Epithelial cell of umbilical artery (primary cell): Measurements from ENCODE around the gene ATG7. TPM values are rescaled to one million over a fixed set of nuclear protein-coding genes. Genes with fewer than 3 reads are reported as not detected.

Experiments
- total RNA-seq: library from RNA; depleted of rRNA; stranded (reverse); fragments of >200 nt; gene quantifications from 2 replicates; pipeline ENCODE4 v1.2.3, GENCODE V29; 2014

ATG7 gene, protein sequence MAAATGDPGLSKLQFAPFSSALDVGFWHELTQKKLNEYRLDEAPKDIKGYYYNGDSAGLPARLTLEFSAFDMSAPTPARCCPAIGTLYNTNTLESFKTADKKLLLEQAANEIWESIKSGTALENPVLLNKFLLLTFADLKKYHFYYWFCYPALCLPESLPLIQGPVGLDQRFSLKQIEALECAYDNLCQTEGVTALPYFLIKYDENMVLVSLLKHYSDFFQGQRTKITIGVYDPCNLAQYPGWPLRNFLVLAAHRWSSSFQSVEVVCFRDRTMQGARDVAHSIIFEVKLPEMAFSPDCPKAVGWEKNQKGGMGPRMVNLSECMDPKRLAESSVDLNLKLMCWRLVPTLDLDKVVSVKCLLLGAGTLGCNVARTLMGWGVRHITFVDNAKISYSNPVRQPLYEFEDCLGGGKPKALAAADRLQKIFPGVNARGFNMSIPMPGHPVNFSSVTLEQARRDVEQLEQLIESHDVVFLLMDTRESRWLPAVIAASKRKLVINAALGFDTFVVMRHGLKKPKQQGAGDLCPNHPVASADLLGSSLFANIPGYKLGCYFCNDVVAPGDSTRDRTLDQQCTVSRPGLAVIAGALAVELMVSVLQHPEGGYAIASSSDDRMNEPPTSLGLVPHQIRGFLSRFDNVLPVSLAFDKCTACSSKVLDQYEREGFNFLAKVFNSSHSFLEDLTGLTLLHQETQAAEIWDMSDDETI
- 112 and 125 TPM in 2 replicates for total RNA-seq

DNA sequence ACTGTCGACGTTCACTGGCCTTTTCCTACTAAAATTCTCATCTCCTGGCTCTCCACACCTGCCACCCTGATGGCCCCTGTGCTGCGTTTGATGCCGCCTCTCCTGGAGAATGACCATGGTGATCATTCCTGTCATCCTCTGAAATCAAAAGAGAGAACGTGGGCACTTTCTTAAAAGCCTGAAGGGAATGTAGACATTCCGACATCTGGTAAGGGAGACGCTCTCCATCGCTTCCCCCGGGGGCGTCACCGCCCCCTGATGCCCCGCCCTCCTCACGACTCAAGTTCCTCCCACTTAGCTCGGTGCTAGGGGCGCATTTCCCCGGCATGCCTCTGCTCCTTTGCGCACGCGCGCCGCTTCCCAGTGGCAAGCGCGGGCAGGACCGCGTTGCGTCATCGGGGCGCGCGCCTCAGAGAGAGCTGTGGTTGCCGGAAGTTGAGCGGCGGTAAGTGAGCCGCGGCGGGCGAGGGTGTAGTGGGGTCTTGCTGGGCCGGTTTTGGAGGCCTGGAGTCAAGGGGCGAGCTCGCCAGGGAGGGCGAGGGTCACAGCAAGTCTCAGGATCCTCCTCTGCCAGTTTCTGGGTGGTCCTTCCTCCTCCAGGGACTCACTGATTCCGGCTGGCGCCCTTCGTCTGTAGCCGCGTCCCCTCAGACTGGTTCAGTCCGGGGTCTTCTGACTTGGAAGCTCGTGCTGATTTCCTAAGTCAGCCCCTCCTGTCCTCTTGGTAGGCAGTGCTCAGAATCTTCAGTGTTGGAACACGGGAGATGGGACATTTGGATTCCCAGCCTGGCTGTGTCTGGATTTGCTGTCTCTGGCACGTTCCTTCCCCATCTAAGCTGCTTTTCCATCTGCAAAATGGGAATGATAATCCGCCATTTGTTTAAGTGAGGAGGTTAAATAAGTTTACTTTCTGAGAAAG, at the start of gene ATG7:
ATG7 (plus strand) TSS at position 412 of the 919 bp plus-strand sequence. CDS start 26,299 bp downstream, outside the sequence.

Other genes with a start within 250 kb of the ATG7 start
- gene HRH1, start 117.9 kb upstream of the ATG7 start, total RNA-seq = 17.2 and 17.9 TPM in 2 replicates